PC-9 (cell line): ENCODE data around the gene ABCC3.

Experiments used
- EZH2 ChIP-seq: fragments of 200-600 bp; sonication (generic); IDR thresholded peaks from 2 replicates; pipeline ENCODE4 v1.8.0; 2017; ENCODE audit warnings: antibody characterized with exemption, low read depth
- TF ChIP-seq, protein P1 (sequence below): fragments of 200-600 bp; sonication (generic); conservative IDR thresholded peaks from 2 replicates; pipeline ENCODE4 v1.6.1; 2017; ENCODE audit warnings: mixed run types, antibody characterized with exemption, mild to moderate bottlenecking, moderate library complexity

DNA sequence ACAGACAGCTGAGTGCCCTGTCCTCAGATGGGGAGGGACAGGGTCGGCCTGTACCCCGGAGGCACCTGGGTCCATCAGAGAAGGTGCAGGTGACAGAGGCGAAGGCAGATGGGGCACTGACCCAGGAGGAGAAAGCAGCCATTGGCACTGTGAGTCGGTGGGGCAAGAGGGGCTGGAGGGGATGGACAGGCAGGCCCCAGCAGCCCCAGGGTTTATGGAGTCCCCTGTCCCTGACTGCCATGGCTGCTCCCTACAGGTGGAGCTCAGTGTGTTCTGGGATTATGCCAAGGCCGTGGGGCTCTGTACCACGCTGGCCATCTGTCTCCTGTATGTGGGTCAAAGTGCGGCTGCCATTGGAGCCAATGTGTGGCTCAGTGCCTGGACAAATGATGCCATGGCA lies 40.9 kb downstream of the ABCC3 start:
- TF ChIP-seq, protein P1, sequence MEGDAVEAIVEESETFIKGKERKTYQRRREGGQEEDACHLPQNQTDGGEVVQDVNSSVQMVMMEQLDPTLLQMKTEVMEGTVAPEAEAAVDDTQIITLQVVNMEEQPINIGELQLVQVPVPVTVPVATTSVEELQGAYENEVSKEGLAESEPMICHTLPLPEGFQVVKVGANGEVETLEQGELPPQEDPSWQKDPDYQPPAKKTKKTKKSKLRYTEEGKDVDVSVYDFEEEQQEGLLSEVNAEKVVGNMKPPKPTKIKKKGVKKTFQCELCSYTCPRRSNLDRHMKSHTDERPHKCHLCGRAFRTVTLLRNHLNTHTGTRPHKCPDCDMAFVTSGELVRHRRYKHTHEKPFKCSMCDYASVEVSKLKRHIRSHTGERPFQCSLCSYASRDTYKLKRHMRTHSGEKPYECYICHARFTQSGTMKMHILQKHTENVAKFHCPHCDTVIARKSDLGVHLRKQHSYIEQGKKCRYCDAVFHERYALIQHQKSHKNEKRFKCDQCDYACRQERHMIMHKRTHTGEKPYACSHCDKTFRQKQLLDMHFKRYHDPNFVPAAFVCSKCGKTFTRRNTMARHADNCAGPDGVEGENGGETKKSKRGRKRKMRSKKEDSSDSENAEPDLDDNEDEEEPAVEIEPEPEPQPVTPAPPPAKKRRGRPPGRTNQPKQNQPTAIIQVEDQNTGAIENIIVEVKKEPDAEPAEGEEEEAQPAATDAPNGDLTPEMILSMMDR, result no peak
- no peak for TF ChIP-seq EZH2
